GM19397 (cell line): ENCODE results near the gene TIMM21.
A peak's percentile ranks its signal among the peaks of the same experiment; 100 is the strongest.

Experiments
- ATAC-seq: cut with Tn5 transposase; IDR thresholded peaks from one replicate; pipeline ENCODE4 v1.9.1; 2021; ENCODE audit warnings: mild to moderate bottlenecking, moderate library complexity; ENCODE audit not compliant: unreplicated experiment

The TIMM21 gene

DNA sequence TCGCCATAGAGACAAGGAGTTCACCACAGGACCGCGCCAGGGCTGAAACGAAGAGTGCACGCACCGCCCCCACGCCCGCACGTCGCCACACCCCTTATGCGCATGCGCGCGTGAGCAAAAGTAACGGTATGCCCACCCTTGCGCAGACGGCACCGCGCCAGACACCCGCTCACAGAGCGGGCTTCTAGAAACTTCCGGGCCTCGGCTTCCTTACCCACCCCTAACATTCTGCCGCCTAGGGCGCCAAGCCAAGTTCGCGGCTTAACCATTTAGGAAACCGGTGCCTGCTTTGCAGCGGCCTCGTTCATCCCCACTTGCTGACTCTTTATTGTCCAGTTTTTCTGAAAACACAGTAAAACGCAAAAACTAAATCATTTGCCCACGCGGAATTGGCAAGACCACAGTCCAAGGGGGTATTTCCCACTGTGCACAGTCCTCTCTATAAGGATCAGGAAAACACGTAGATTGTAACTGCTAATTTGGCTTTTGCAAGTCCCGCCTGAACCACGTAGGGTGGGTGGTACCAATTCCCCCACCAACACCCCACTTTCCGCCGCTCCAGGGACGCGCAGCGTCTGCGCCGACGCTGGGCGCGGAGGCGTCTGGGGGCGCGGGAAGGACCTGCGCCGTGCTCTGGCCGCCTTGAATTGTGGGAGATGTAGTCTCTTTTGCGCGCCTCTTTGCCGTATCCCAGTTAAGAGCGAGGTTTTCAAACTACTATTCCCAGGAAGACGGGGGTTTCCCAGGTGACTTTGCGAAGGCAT is at the start of gene TIMM21, which contains the start of gene FBXO15:
Gene TIMM21 (plus strand): TSS at position 745 of the 764 bp plus-strand sequence. CDS start 286 bp downstream, outside the sequence.
Gene FBXO15 (minus strand): TSS at position 56 of the 764 bp plus-strand sequence. CDS start 49 bp downstream, at position 7.
- ATAC-seq: peak; percentile 88

DNA sequence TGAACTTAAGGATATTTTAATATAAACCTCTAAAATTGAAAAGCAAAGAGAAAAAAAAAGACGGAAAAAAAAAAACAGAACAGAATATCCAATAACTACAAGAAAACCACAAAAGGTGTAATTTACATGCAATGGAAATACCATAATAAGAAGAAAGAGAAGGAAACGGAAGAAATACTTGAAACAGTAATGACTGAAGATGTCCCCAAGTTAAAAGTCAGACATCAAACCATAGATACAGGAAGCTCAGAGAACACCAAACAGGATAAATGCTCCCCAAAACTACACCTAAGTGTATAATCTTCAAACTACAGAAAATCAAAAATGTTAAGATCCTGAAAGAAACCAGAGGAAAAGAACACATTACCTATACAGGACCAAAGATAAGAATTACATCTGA is 39.9 kb upstream of the TIMM21 start:
- no peak for ATAC-seq

GRCh38 chr18:74110149-74110548 is 38.2 kb upstream of the TIMM21 start:
- no peak for ATAC-seq

- ATAC-seq: no peak
These were observed 37.3 kb upstream of the TIMM21 start for GRCh38 chr18:74110976-74111375.

- no peak for ATAC-seq
These were observed 34.6 kb upstream of the TIMM21 start for GRCh38 chr18:74113711-74114110.

DNA sequence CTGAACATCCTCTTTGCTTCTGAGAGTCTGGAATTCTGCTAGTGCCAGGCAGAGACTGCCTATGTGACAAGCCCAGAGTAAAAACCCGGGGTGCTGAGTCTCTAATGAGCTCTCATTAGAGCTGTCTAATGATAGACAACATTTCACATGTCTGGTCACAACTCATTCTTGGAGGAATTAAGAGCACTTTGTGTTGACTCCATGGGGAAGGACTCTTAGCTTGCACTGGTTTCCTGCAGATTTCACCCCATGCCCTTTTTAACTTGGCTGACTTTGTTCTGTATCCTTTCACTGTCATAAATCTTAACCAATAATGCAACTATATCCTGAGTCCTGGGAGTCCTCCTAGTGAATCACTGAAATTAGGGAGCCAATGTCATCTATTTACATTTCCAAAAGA is 34.2 kb upstream of the TIMM21 start:
- ATAC-seq: no peak

GRCh38 chr18:74115046-74115445 is 33.3 kb upstream of the TIMM21 start:
- no peak for ATAC-seq

GRCh38 chr18:74116633-74117554 is 31.4 kb upstream of the TIMM21 start:
- ATAC-seq: no peak

DNA sequence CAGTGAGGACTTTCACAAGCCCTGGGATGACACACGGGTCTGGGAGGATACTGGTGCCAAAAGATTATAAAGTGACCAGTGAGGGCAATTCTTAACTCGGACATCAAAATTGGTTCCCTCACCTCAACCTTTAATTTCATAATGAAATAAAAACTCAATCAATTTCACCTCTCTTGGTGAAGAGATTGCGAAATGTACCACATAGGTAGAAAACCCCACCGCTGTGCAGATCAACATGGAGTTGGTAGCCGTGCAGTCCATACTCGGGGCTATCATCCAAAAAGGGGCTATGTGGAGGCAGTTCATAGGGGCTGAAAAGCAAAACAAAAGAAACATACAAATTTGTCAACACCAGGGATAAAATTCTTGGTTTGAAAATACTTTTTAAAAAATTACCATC is 25.1 kb upstream of the TIMM21 start:
- no peak for ATAC-seq

GRCh38 chr18:74124642-74125041 is 23.7 kb upstream of the TIMM21 start:
- ATAC-seq: no peak

GRCh38 chr18:74126684-74127655 is 21.4 kb upstream of the TIMM21 start:
- no peak for ATAC-seq

- no peak for ATAC-seq
These were observed 20.2 kb upstream of the TIMM21 start for GRCh38 chr18:74128159-74128558.

DNA sequence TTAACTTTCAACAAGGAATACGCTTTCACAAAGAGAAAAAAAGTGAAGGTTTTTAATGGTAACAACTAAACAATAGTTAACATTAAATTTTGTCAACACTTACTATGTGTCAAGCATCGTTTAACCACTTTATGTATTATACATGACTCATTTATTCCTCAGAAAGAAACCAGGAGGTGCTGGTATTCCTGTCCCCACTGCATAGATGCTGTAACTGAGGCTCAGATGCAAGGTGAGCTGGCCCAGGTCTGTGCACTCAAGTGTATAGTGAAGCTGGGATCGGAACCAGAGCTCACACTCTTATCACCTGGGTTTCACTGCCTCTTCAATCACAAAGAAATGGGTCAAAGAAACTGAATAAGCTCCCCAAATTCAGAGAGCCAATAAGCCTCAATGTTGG is 17.2 kb upstream of the TIMM21 start:
- ATAC-seq: no peak

- no peak for ATAC-seq
These were observed 16.1 kb upstream of the TIMM21 start for GRCh38 chr18:74132201-74132600.

GRCh38 chr18:74137920-74138538 is 10.3 kb upstream of the TIMM21 start:
- ATAC-seq: no peak

DNA sequence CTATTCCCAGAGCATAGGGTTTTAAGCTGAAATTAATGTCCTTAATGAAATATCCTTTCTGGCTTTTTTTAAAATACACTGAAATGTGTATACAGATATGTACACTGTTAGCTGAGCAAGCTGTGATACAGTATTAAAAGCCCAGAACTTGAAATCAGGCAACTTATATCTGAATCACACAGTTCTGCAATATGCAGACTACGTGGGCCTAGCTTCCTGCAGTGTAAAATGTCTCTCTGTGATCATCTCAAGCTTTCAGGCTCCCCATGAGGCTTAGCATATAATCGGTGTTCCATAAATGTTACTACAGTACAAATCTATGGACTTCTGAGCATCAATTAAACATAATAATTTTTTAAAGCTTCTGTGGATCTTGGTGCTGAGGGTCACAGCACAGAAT is 8.9 kb upstream of the TIMM21 start:
- no peak for ATAC-seq

DNA sequence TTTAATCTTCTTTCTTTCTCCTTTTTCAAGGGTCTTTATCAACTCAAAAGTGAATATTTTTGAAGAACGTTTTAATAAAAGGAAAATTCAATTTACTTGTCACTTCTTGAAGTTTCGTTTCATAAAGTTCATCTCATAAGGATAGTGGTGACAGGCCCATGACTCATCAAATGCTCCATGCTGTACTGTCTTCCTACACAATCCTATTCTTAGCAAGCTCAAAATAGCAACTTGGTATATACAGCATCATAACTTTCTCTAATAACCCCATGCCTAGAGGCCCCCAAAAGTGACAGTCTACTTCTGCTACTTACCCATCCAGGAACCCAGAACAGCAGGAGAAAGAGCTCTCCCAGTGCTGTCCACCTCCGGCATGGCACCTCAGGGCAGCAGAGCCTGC is 8.4 kb upstream of the TIMM21 start:
- no peak for ATAC-seq

DNA sequence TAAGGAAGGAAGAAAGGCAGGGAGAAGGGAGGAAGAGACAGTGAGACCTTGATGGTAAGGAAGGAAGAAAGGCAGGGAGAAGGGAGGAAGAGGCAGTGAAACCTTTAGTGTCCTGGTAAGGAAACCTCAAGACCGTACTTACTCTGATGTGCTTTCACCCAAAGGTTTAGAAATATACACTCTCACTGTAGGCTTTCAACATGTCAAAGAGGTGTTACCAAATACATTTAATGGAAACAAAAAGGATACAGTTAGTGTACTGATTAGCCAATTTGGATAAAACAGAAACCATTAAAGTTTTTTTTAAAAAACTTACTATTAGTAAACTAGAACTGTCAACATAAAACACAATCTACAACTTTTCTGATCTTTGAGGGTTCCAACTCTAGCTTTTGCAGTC is 7.7 kb upstream of the TIMM21 start:
- ATAC-seq: no peak

DNA sequence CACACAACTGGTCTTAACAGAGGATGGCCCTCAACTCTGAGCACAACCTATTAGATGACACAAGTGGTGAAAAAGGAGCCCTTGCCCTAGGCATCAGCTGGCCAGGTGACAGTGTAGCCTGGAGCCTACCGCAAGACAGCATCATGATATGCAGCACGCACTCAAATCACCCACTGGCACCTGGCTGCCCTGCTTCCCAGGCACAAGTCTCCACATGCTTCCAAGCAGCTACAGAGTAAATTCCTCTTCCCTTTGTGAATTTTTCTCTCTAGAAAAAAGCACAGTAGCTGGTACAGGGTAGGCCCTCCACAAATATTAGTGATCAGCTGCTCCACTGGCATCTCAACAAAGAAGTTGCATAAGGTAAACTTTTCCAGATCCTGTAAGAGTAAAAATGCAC is 6.7 kb upstream of the TIMM21 start:
- ATAC-seq: no peak

DNA sequence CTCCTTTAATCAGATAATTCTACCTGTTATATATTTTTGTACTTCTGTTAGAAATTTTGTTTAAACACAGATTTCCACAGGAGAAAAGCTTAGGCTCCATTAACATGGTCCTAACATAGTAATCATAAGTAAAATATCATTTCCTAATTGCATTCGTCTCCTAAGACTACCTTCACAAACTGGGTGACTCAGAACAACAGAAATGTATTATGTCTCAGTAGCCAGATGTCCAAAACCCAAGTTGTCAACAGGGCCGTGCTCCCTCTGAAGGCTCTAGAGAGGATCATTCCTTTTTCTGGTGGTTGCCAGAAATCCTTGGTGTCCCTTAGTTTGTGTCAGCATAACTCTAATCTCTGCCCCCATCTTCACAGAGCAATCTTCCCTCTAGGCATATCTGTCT is 6.1 kb upstream of the TIMM21 start:
- no peak for ATAC-seq
